SK-N-SH (cell line): Measurements from ENCODE around the gene B4GALT6. TPM values are rescaled to one million over a fixed set of nuclear protein-coding genes. Genes with fewer than 3 reads are reported as not detected.

ENCODE experiments used
- CTCF ChIA-PET: fragments of 300-600, 350-600 bp; formaldehyde crosslinking; extraction: SDS; loops from one replicate; lab custom pipeline; 2021; lab: Yijun Ruan, JAX
- POLR2A ChIA-PET: fragments of 350-600 bp; sonication (Branson Sonifier 250); formaldehyde crosslinking; extraction: SDS; loops from one replicate; lab custom pipeline; 2020; ENCODE audit warnings: antibody characterized with exemption, inconsistent platforms; lab: Yijun Ruan, JAX
- DNase-seq: peaks from one replicate; pipeline ENCODE4 v3.0.0; 2012
- H2AFZ ChIP-seq: fragments of 200-600 bp; sonication (generic); 2 replicates; pipeline ENCODE4 v1.8.1; 2016; ENCODE audit warnings: antibody characterized with exemption, mild to moderate bottlenecking, low read depth
- H3F3A ChIP-seq: fragments of 200-600 bp; sonication (generic); replicated peaks from 2 replicates; pipeline ENCODE3; 2016; ENCODE audit warnings: antibody characterized with exemption, mild to moderate bottlenecking; ENCODE audit not compliant: insufficient read depth
- H3K27ac ChIP-seq, 2 experiments: fragments of 200-500 bp in 1 of 2; fragments of 200-600 bp in 1 of 2; sonication (Bioruptor generic) in 1 of 2; sonication (generic), shearing (Covaris generic) in 1 of 2; 2 replicates each; pipeline versions ENCODE4 v1.5.1 to v1.6.1; 2014 to 2016; ENCODE audit warnings: low read depth in 2 of 2, inconsistent platforms in 1 of 2, low read length in 1 of 2, mild to moderate bottlenecking in 1 of 2, mixed read lengths in 1 of 2
- H3K27me3 ChIP-seq: fragments of 200-600 bp; sonication (generic), shearing (Covaris generic); 2 replicates; pipeline ENCODE4 v1.6.1; 2016; ENCODE audit warnings: mixed run types; ENCODE audit not compliant: insufficient read depth
- H3K36me3 ChIP-seq, 2 experiments: fragments of 200-500 bp in 1 of 2; fragments of 200-600 bp in 1 of 2; sonication (Bioruptor generic) in 1 of 2; sonication (generic) in 1 of 2; replicated peaks in 1 of 2; 2 replicates each; pipeline versions ENCODE3 to v1.5.1; 2014 to 2016; ENCODE audit warnings: low read length in 1 of 2, mild to moderate bottlenecking in 1 of 2; ENCODE audit not compliant: insufficient read depth in 2 of 2, control insufficient read depth in 1 of 2
- H3K4me1 ChIP-seq, 2 experiments: fragments of 200-500 bp in 1 of 2; fragments of 200-600 bp in 1 of 2; sonication (Bioruptor generic) in 1 of 2; sonication (generic), shearing (Covaris generic) in 1 of 2; 2 replicates each; pipeline versions ENCODE4 v1.5.1 to v1.6.1; 2014 to 2016; ENCODE audit warnings: low read depth in 1 of 2, low read length in 1 of 2, mixed run types in 1 of 2; ENCODE audit not compliant: insufficient read depth in 2 of 2, control insufficient read depth in 1 of 2
- H3K4me2 ChIP-seq: fragments of 200-600 bp; sonication (generic), shearing (Covaris generic); 2 replicates; pipeline ENCODE4 v1.6.1; 2017; ENCODE audit warnings: mixed run types
- H3K4me3 ChIP-seq, 2 experiments: fragments of 200-500 bp in 1 of 2; fragments of 200-600 bp in 1 of 2; sonication (Bioruptor generic) in 1 of 2; sonication (generic), shearing (Covaris generic) in 1 of 2; 2 replicates each; pipeline versions ENCODE4 v1.5.1 to v1.8.1; 2014 to 2016; ENCODE audit warnings: low read depth in 2 of 2, inconsistent platforms in 1 of 2, low read length in 1 of 2, mild to moderate bottlenecking in 1 of 2, mixed read lengths in 1 of 2, moderate library complexity in 1 of 2
- H3K79me2 ChIP-seq: fragments of 200-600 bp; sonication (generic); 2 replicates; pipeline ENCODE4 v1.8.1; 2017; ENCODE audit warnings: mild to moderate bottlenecking; ENCODE audit not compliant: insufficient read depth
- H3K9ac ChIP-seq: fragments of 200-600 bp; sonication (generic); 2 replicates; pipeline ENCODE4 v1.6.1; 2017; ENCODE audit warnings: mixed run types
- H3K9me2 ChIP-seq: fragments of 200-600 bp; sonication (generic); 2 replicates; pipeline ENCODE4 v1.6.1; 2017; ENCODE audit warnings: mixed run types
- H3K9me3 ChIP-seq: fragments of 200-600 bp; sonication (generic); 2 replicates; pipeline ENCODE4 v1.6.1; 2017; ENCODE audit warnings: mixed run types, mild to moderate bottlenecking, moderate library complexity
- H4K20me1 ChIP-seq: fragments of 200-600 bp; sonication (generic); 2 replicates; pipeline ENCODE4 v1.6.1; 2017; ENCODE audit warnings: mild to moderate bottlenecking, mixed run types; ENCODE audit not compliant: insufficient read depth
- ELF1 ChIP-seq: IDR thresholded peaks from 2 replicates; pipeline ENCODE4 v1.4.0; 2012
- EP300 ChIP-seq, 2 experiments: IDR thresholded peaks; 2 replicates each; pipeline versions ENCODE4 v1.4.0 to v1.6.1; 2012; ENCODE audit warnings: borderline replicate concordance in 1 of 2, low read depth in 1 of 2, low read length in 1 of 2
- EZH2phosphoT487 ChIP-seq: fragments of 200-600 bp; sonication (generic); IDR thresholded peaks from 2 replicates; pipeline ENCODE4 v1.6.1; 2017; ENCODE audit warnings: low read depth, mixed run types, mild to moderate bottlenecking, antibody characterized with exemption, moderate library complexity, borderline replicate concordance
- FOXJ3 ChIP-seq: sonication (generic); formaldehyde crosslinking; IDR thresholded peaks from 2 replicates; pipeline ENCODE4 v1.5.1; 2020; ENCODE audit warnings: mild to moderate bottlenecking, missing genetic modification reagents
- GABPA ChIP-seq: IDR thresholded peaks from 2 replicates; pipeline ENCODE4 v1.4.0; 2012; ENCODE audit warnings: low read depth, mild to moderate bottlenecking
- GATA2 ChIP-seq: sonication (generic); formaldehyde crosslinking; IDR thresholded peaks from 2 replicates; pipeline ENCODE4 v1.5.0; 2020; ENCODE audit warnings: mild to moderate bottlenecking, missing genetic modification reagents
- MAX ChIP-seq: IDR thresholded peaks from 2 replicates; pipeline ENCODE4 v1.4.0; 2012; ENCODE audit warnings: low read depth
- NFIC ChIP-seq: IDR thresholded peaks from 2 replicates; pipeline ENCODE4 v1.4.0; 2012; ENCODE audit warnings: borderline replicate concordance
- NRF1 ChIP-seq: IDR thresholded peaks from 2 replicates; pipeline ENCODE4 v1.6.1; 2012; ENCODE audit warnings: low read depth, mild to moderate bottlenecking, low read length
- REST ChIP-seq: IDR thresholded peaks from 2 replicates; pipeline ENCODE4 v1.6.1; 2012; ENCODE audit warnings: mild to moderate bottlenecking, low read depth, low read length, moderate library complexity
- RXRA ChIP-seq: IDR thresholded peaks from 2 replicates; pipeline ENCODE4 v1.4.0; 2012; ENCODE audit warnings: low read depth, mild to moderate bottlenecking, borderline replicate concordance
- TEAD4 ChIP-seq: IDR thresholded peaks from 2 replicates; pipeline ENCODE4 v1.4.0; 2012; ENCODE audit warnings: mild to moderate bottlenecking, borderline replicate concordance; ENCODE audit not compliant: insufficient read depth
- YY1 ChIP-seq: IDR thresholded peaks from 2 replicates; pipeline ENCODE4 v1.4.0; 2012; ENCODE audit warnings: low read depth, mild to moderate bottlenecking
- WGBS: methylation state at CpG from one replicate; pipeline ENCODE4 v1.1.6; 2017; ENCODE audit warnings: low lambda C conversion rate; 5-methylcytosine and 5-hydroxymethylcytosine counted together
- polyA plus RNA-seq, 3 experiments: library from polyadenylated mRNA; depleted of rRNA; stranded (reverse); fragments of >200 nt; gene quantifications; 2 replicates each; pipeline ENCODE4 v1.2.3, GENCODE V29; 2012
- TF ChIP-seq, protein P1 (sequence below): IDR thresholded peaks from 2 replicates; pipeline ENCODE4 v1.4.0; 2012; ENCODE audit warnings: low read depth, borderline replicate concordance
- TF ChIP-seq, protein P2 (sequence below): fragments of 150-350 bp; IDR thresholded peaks from 2 replicates; pipeline ENCODE4 v1.6.1; 2017; ENCODE audit warnings: antibody characterized with exemption, low read length, low read depth, borderline replicate concordance

Gene B4GALT6
- polyA plus RNA-seq, 1 of the 3 experiments (the other 2 are of a cell fraction), result 3.1 TPM

DNA sequence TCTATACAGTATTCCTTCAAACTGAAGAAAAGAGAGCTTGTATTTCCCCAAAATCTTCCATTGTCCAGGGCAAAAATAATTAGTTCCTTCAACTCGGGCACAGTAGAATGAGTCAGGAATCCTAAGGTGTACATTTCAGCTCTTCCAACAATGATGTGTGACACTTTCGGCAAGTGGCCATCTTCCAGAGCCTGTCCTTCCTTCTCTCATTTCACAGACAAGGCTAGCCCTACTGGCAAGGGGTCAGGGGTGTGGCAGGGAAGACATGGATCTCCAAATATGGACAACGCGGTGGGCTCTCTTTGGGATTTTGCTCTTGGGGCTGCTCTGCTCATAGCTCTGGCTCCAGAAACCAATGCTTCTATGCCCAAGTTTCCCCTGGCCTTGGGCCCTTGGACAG is 6.0 kb downstream of the B4GALT6 start (continued):
- TF ChIP-seq NFIC (no peak), RXRA (no peak)
- TF ChIP-seq, protein P1, sequence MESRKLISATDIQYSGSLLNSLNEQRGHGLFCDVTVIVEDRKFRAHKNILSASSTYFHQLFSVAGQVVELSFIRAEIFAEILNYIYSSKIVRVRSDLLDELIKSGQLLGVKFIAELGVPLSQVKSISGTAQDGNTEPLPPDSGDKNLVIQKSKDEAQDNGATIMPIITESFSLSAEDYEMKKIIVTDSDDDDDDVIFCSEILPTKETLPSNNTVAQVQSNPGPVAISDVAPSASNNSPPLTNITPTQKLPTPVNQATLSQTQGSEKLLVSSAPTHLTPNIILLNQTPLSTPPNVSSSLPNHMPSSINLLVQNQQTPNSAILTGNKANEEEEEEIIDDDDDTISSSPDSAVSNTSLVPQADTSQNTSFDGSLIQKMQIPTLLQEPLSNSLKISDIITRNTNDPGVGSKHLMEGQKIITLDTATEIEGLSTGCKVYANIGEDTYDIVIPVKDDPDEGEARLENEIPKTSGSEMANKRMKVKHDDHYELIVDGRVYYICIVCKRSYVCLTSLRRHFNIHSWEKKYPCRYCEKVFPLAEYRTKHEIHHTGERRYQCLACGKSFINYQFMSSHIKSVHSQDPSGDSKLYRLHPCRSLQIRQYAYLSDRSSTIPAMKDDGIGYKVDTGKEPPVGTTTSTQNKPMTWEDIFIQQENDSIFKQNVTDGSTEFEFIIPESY, result no peak

GRCh38 chr18:31677592-31677991 is 6.8 kb downstream of the B4GALT6 start:
- Histone ChIP-seq H3K4me1 (peaks cover 20 to 27% of the 10 kb centered on the region in 2 experiments; a peak in 3 of 4 replicates), H4K20me1 (no peaks in the 10 kb centered on the region), H3K9me3 (no peaks in the 10 kb centered on the region), H2AFZ (no peak overlapping the region), H3F3A (peaks cover 19% of the 10 kb centered on the region), H3K79me2 (peaks cover 29% of the 10 kb centered on the region; the same call in 1 of the 2 replicates), H3K9ac (no peak overlapping the region), H3K36me3 (no peaks in the 10 kb centered on the region), H3K9me2 (no peaks in the 10 kb centered on the region), H3K27me3 (no peaks in the 10 kb centered on the region), H3K4me3 (no peak overlapping the region), H3K4me2 (no peak overlapping the region), H3K27ac (no peak overlapping the region)
- TF ChIP-seq TEAD4, result no peak
- TF ChIP-seq NRF1, result no peak
- TF ChIP-seq YY1, result no peak
- TF ChIP-seq ELF1, result no peak
- no peak for TF ChIP-seq GABPA
- no peak for TF ChIP-seq FOXJ3 (CRISPR knock-in tag)
- TF ChIP-seq, protein P1, result no peak
- no peak for DNase-seq
- ChIA-PET POLR2A (no interaction called here), CTCF (interaction anchor here (1.3 to 2.1 kb wide), 2 partner anchors 11 to 300 kb away, joined by 4 to 5 read pairs; no protein-coding TSS in a partner anchor)
- WGBS, result 89% methylated on average over 6 of the region's 6 CpGs

- H3K4me3 ChIP-seq, result no peak overlapping the region
- TF ChIP-seq REST (no peak), GATA2 (CRISPR knock-in tag) (peak; percentile 30; the same call in 1 of the 2 replicates), EZH2phosphoT487 (no peak), RXRA (no peak), EP300 (IDR thresholded peaks at IDR 0.05; ENCODE audit: borderline replicate concordance in 1 of 2, low read depth in 1 of 2, low read length in 1 of 2) (peak in 1 of 2 experiments; percentile 49; a peak in 1 of 4 replicates), MAX (no peak)
- TF ChIP-seq, protein P2, sequence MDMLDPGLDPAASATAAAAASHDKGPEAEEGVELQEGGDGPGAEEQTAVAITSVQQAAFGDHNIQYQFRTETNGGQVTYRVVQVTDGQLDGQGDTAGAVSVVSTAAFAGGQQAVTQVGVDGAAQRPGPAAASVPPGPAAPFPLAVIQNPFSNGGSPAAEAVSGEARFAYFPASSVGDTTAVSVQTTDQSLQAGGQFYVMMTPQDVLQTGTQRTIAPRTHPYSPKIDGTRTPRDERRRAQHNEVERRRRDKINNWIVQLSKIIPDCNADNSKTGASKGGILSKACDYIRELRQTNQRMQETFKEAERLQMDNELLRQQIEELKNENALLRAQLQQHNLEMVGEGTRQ, result no peak
- no peak overlapping the region for H3K4me2 ChIP-seq
- H3K79me2 ChIP-seq, result peaks cover 20% of the 10 kb centered on the region; the same call in 1 of the 2 replicates
- H3K9me3 ChIP-seq, result no peaks in the 10 kb centered on the region
- no peaks in the 10 kb centered on the region for H3K27me3 ChIP-seq
- no peaks in the 10 kb centered on the region for H4K20me1 ChIP-seq
- CTCF ChIA-PET, result interaction anchor here (1.3 kb wide), 1 partner anchor 10 kb away, joined by 3 read pairs; no protein-coding TSS in a partner anchor
- H3K4me1 ChIP-seq, result peaks cover 30% of the 10 kb centered on the region in 2 experiments; a peak in 3 of 4 replicates
- POLR2A ChIA-PET, result no interaction called here
- no peaks in the 10 kb centered on the region for H3K9me2 ChIP-seq
- no peaks in the 10 kb centered on the region for H3K36me3 ChIP-seq
- no peak for DNase-seq
- peak overlapping the region in 1 of 2 experiments; percentile 16; a peak in 1 of 4 replicates for H3K27ac ChIP-seq
- H2AFZ ChIP-seq, result no peak overlapping the region
- H3K9ac ChIP-seq, result no peak overlapping the region
- H3F3A ChIP-seq, result peaks cover 17% of the 10 kb centered on the region
These were observed 9.0 kb downstream of the B4GALT6 start for GRCh38 chr18:31675404-31675803.
